K562 (cell line): ENCODE measurements around the gene FAAH. TPM values are rescaled to one million over a fixed set of nuclear protein-coding genes. Genes with fewer than 3 reads are reported as not detected.

Source experiments
- E2F1 ChIP-seq: sonication (generic); formaldehyde crosslinking; IDR thresholded peaks from 2 replicates; pipeline ENCODE4 v1.8.1; 2023; ENCODE audit warnings: mild to moderate bottlenecking, missing genetic modification reagents, moderate library complexity
- FOXK2 ChIP-seq, 2 experiments: fragments of 450-650 bp; IDR thresholded peaks in 1 of 2; conservative IDR thresholded peaks in 1 of 2; 2 replicates each; pipeline ENCODE4 v1.6.1; 2016; ENCODE audit warnings: low read depth in 2 of 2, mild to moderate bottlenecking in 1 of 2
- HCFC1 ChIP-seq: IDR thresholded peaks from 2 replicates; pipeline ENCODE4 v1.6.1; 2012; ENCODE audit warnings: low read depth, low read length, improper control_type of control experiment
- HIVEP1 ChIP-seq: fragments of 250-450 bp; sonication (Bioruptor Pico); IDR thresholded peaks from 2 replicates; pipeline ENCODE4 v1.4.0; 2020; ENCODE audit warnings: mild to moderate bottlenecking
- HNRNPH1 ChIP-seq: fragments of 200-400 bp; formaldehyde crosslinking; optimal IDR thresholded peaks from 2 replicates; pipeline ENCODE3; 2017; ENCODE audit warnings: low read depth, mild to moderate bottlenecking, low read length, moderate library complexity
- JUND ChIP-seq, 2 experiments: IDR thresholded peaks; 2 replicates in 1 of 2; 3 replicates in 1 of 2; pipeline ENCODE4 v1.6.1; 2011; ENCODE audit warnings: borderline replicate concordance in 2 of 2, low read depth in 2 of 2, low read length in 2 of 2, improper control_type of control experiment in 1 of 2, missing biosample characterization in 1 of 2, missing genetic modification characterization in 1 of 2, missing genetic modification reagents in 1 of 2
- MBD2 ChIP-seq: sonication (generic); IDR thresholded peaks from 2 replicates; pipeline ENCODE4 v1.6.1; 2016; ENCODE audit warnings: low read depth, borderline replicate concordance
- OTX1 ChIP-seq: fragments of 450-650 bp; formaldehyde crosslinking; IDR thresholded peaks from 2 replicates; pipeline ENCODE4 v1.4.0; 2022; ENCODE audit warnings: mild to moderate bottlenecking
- POLR2H ChIP-seq: IDR thresholded peaks from 2 replicates; pipeline ENCODE4 v1.6.1; 2016; ENCODE audit warnings: missing genetic modification characterization, low read depth, mild to moderate bottlenecking, control low read depth, missing compliant biosample characterization, moderate library complexity
- REST ChIP-seq, 2 experiments: fragments of 450-650 bp; formaldehyde crosslinking in 1 of 2; IDR thresholded peaks; 2 replicates each; pipeline versions ENCODE4 v1.4.0 to v1.6.1; 2014 to 2020; ENCODE audit warnings: mild to moderate bottlenecking in 2 of 2, borderline replicate concordance in 1 of 2, low read depth in 1 of 2
- SMAD3 ChIP-seq: fragments of 450-650 bp; formaldehyde crosslinking; conservative IDR thresholded peaks from 2 replicates; pipeline ENCODE4 v1.4.0; 2020; ENCODE audit warnings: mild to moderate bottlenecking
- SMARCC2 ChIP-seq: fragments of 450-650 bp; IDR thresholded peaks from 2 replicates; pipeline ENCODE4 v1.6.1; 2017; ENCODE audit warnings: antibody characterized with exemption, moderate library complexity, mild to moderate bottlenecking, low read depth
- SRSF9 ChIP-seq: fragments of 200-400 bp; formaldehyde crosslinking; IDR thresholded peaks from 2 replicates; pipeline ENCODE4 v1.6.1; 2017; ENCODE audit warnings: low read depth, low read length, borderline replicate concordance
- XRCC5 ChIP-seq: fragments of 200-400 bp; formaldehyde crosslinking; IDR thresholded peaks from 2 replicates; pipeline ENCODE4 v1.6.1; 2017; ENCODE audit warnings: low read depth, mild to moderate bottlenecking, low read length
- ZNF507 ChIP-seq: conservative IDR thresholded peaks from 2 replicates; pipeline ENCODE4 v1.6.1; 2017; ENCODE audit warnings: missing genetic modification characterization, missing compliant biosample characterization
- ZSCAN29 ChIP-seq: fragments of 450-650 bp; IDR thresholded peaks from 2 replicates; pipeline ENCODE4 v1.6.1; 2017
- polyA plus RNA-seq, 8 experiments: library from polyadenylated mRNA; depleted of rRNA in 4 of 8; stranded (reverse) in 5 of 8; unstranded in 3 of 8; fragments of >200 nt; fragmentation: Nextera tagmentation in 2 of 8; fragmentation: Illumina TruSeq in 1 of 8; extraction: Ambion mirVana in 2 of 8; extraction: Trizol in 1 of 8; gene quantifications; 2 replicates each; pipeline versions ENCODE4 v1.2.1 to v1.2.3, GENCODE V29; 2011 to 2014; ENCODE audit warnings: inconsistent platforms in 1 of 8, missing spikeins in 1 of 8
- total RNA-seq, 7 experiments: library from RNA; depleted of rRNA in 6 of 7; stranded (reverse); fragments of >200 nt in 6 of 7; fragmentation: Illumina TruSeq in 2 of 7; extraction: Trizol in 2 of 7; gene quantifications; 2 replicates each; pipeline versions ENCODE4 v1.2.1 to v1.2.3, GENCODE V29; 2011 to 2021; ENCODE audit warnings: low replicate concordance in 1 of 7
- TF ChIP-seq, protein P1 (sequence below): sonication (generic); formaldehyde crosslinking; IDR thresholded peaks from 2 replicates; pipeline ENCODE4 v1.8.0; 2022; ENCODE audit warnings: mild to moderate bottlenecking, missing genetic modification reagents

The FAAH gene
- total and polyA plus RNA-seq, 9 of the 15 experiments (the other 6 are each of a cell fraction or from before 2014, with no cell fraction given): 0.06 to 1.1 (median 0.32) TPM

DNA sequence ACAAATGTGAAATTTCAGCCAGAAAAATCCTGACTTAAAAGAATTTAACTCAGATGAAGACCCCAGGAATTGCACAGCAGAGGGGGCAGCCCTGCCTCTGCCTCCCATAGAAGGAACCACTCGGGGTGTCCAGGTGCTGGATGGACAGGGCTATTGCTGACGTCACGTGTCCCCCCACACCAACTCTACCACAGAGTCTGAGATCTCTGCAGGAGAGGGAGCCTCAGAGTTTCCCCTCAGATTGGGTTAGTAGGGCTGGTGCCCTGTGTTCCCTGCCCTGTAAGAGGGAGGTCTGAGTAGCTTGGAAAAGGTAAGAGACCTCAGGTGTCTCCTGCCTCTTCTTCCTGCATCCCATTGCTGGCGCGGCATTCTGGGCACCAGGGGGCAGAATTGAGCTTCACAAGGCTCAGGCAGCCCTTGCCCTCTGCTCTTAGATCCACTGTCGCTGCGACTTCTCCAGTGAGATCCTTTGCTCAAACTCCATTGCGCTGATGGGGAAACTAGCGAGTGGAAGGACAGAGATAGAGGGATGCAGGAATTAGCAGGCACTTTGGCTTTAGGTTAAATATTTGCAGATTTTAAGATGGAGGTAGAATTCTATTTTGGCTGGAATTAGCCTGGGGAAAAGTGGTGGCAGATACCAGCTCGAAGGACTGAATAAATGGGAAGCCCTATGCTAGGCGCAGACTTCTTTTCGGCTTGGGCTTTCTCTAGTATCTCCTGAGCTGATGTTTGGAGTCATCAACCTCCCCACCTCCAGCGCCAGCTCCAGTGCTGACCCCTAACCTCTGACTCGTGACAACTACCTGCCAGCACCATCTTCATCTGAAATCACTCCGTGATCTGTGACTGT, 52.8 kb downstream of the FAAH start (continued):
- TF ChIP-seq E2F1 (CRISPR knock-in tag) (no peak), SRSF9 (no peak), REST (IDR thresholded peaks at IDR 0.05; ENCODE audit: borderline replicate concordance) (peak; percentile 91), REST (CRISPR knock-in tag; IDR thresholded peaks at IDR 0.05; ENCODE audit: low read depth) (no peak), SMARCC2 (no peak), POLR2H (no peak), HNRNPH1 (no peak), XRCC5 (peak; percentile 60; the same call in 1 of the 2 replicates), SMAD3 (CRISPR knock-in tag) (no peak), OTX1 (CRISPR knock-in tag) (no peak), ZNF507 (tag) (no peak), HIVEP1 (no peak), ZSCAN29 (no peak), FOXK2 (conservative IDR thresholded peaks at IDR 0.05 in 1 of 2, IDR thresholded peaks at IDR 0.05 in 1 of 2; ENCODE audit: low read depth in 2 of 2) (no peak), HCFC1 (peak; percentile 32; the same call in 1 of the 2 replicates), JUND (IDR thresholded peaks at IDR 0.05; ENCODE audit: borderline replicate concordance, low read depth, low read length) (peak; percentile 26; the same call in 1 of the 2 replicates), JUND (tag; IDR thresholded peaks at IDR 0.05; ENCODE audit: borderline replicate concordance, low read depth, low read length) (no peak; the same call in 2 of the 3 replicates), MBD2 (no peak)
- TF ChIP-seq, protein P1, sequence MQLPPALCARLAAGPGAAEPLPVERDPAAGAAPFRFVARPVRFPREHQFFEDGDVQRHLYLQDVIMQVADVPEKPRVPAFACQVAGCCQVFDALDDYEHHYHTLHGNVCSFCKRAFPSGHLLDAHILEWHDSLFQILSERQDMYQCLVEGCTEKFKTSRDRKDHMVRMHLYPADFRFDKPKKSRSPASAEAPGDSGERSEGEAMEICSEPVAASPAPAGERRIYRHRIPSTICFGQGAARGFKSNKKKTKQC: 0 out of 2 replicates have a peak, but pooled peaks have one; percentile 9
